Fibroblast of lung (primary cell): ENCODE results near the gene CCL17. TPM values are rescaled to one million over a fixed set of nuclear protein-coding genes. Genes with fewer than 3 reads are reported as not detected.

Experiments
- DNase-seq, 2 donors: peaks; one replicate each; pipeline versions ENCODE4 v3.0.0 to v3.0.0-alpha.2; 2010; ENCODE audit warnings: low read depth in 2 of 2
- H2AFZ ChIP-seq: 2 replicates; pipeline ENCODE4 v1.5.1; 2012; ENCODE audit warnings: low read length, control low read depth, inconsistent platforms
- H3K27ac ChIP-seq: 2 replicates; pipeline ENCODE4 v1.5.1; 2011; ENCODE audit warnings: low read length, control low read depth; ENCODE audit not compliant: insufficient read depth
- H3K27me3 ChIP-seq: 2 replicates; pipeline ENCODE4 v1.5.1; 2011; ENCODE audit warnings: mild to moderate bottlenecking, low read length; ENCODE audit not compliant: control insufficient read depth, insufficient read depth
- H3K36me3 ChIP-seq: 2 replicates; pipeline ENCODE4 v1.5.1; 2011; ENCODE audit warnings: low read length; ENCODE audit not compliant: control insufficient read depth, insufficient read depth
- H3K4me1 ChIP-seq: 2 replicates; pipeline ENCODE4 v1.5.1; 2011; ENCODE audit warnings: low read length; ENCODE audit not compliant: control insufficient read depth, insufficient read depth; ENCODE audit errors: extremely low read depth
- H3K4me2 ChIP-seq: 2 replicates; pipeline ENCODE4 v1.5.1; 2011; ENCODE audit warnings: low read length, control low read depth; ENCODE audit not compliant: insufficient read depth; ENCODE audit errors: extremely low read depth
- H3K4me3 ChIP-seq, 4 experiments: fragments of 200-600 bp in 1 of 4; sonication (generic) in 1 of 4; replicated peaks in 1 of 4; 2 replicates each; pipeline ENCODE4 v1.5.1; 2011 to 2016; ENCODE audit warnings: low read length in 4 of 4, low read depth in 3 of 4, mild to moderate bottlenecking in 3 of 4, control low read depth in 2 of 4, inconsistent platforms in 1 of 4, mixed read lengths in 1 of 4; ENCODE audit not compliant: insufficient read depth in 1 of 4; ENCODE audit errors: control extremely low read depth in 1 of 4
- H3K79me2 ChIP-seq: 2 replicates; pipeline ENCODE4 v1.5.1; 2012; ENCODE audit warnings: mild to moderate bottlenecking, low read length, inconsistent platforms; ENCODE audit not compliant: control insufficient read depth, insufficient read depth
- H3K9ac ChIP-seq: 2 replicates; pipeline ENCODE4 v1.5.1; 2011; ENCODE audit warnings: mild to moderate bottlenecking, low read length, control low read depth; ENCODE audit not compliant: insufficient read depth
- H3K9me3 ChIP-seq: 2 replicates; pipeline ENCODE4 v1.5.1; 2012; ENCODE audit warnings: low read depth, low read length; ENCODE audit not compliant: control insufficient read depth, insufficient read depth
- H4K20me1 ChIP-seq: 2 replicates; pipeline ENCODE4 v1.5.1; 2011; ENCODE audit warnings: low read length; ENCODE audit not compliant: control insufficient read depth, insufficient read depth; ENCODE audit errors: extremely low read depth
- CTCF ChIP-seq, 2 donors: IDR thresholded peaks in 1 of 2; conservative IDR thresholded peaks in 1 of 2; 1 replicate in 1 of 2; 2 replicates in 1 of 2; pipeline ENCODE4 v1.5.1; 2011 to 2012; ENCODE audit warnings: low read length in 2 of 2, control low read depth in 1 of 2, inconsistent platforms in 1 of 2, low read depth in 1 of 2, mild to moderate bottlenecking in 1 of 2
- EZH2 ChIP-seq: IDR thresholded peaks from 2 replicates; pipeline ENCODE4 v1.5.1; 2012; ENCODE audit warnings: low read length, control low read depth, mild to moderate bottlenecking; ENCODE audit errors: missing control alignments
- polyA plus RNA-seq, 2 donors: library from polyadenylated mRNA; depleted of rRNA in 1 of 2; stranded (reverse) in 1 of 2; unstranded in 1 of 2; fragments of >200 nt; gene quantifications; 2 replicates each; pipeline ENCODE4 v1.2.1, GENCODE V29; 2011 to 2012; ENCODE audit warnings: missing spikeins in 1 of 2
- total RNA-seq: library from RNA; depleted of rRNA; stranded (reverse); fragments of >200 nt; gene quantifications from 2 replicates; pipeline ENCODE4 v1.2.1, GENCODE V29; 2014

CCL17 gene
- total and polyA plus RNA-seq, 2 donors (not counting 1 experiment from before 2014, with no cell fraction given), result not detected

GRCh38 chr16:57391708-57392107, 12.9 kb upstream of the CCL17 start:
- no peak for TF ChIP-seq EZH2
- TF ChIP-seq CTCF (conservative IDR thresholded peaks at IDR 0.05 in 1 of 2, IDR thresholded peaks at IDR 0.05 in 1 of 2; ENCODE audit: low read depth in 1 of 2, low read length in 2 of 2), result no peak
- H3K36me3 ChIP-seq, result no peaks in the 10 kb centered on the region
- no peaks in the 10 kb centered on the region for H3K9me3 ChIP-seq
- H3K4me3 ChIP-seq, result no peak overlapping the region
- no peak overlapping the region for H2AFZ ChIP-seq
- DNase-seq, result no peak
- no peaks in the 10 kb centered on the region for H3K4me1 ChIP-seq
- H3K4me2 ChIP-seq, result no peak overlapping the region
- peaks cover 4% of the 10 kb centered on the region for H3K27me3 ChIP-seq
- no peaks in the 10 kb centered on the region for H3K79me2 ChIP-seq
- H3K9ac ChIP-seq, result no peak overlapping the region
- H3K27ac ChIP-seq, result no peak overlapping the region
- H4K20me1 ChIP-seq, result no peaks in the 10 kb centered on the region

GRCh38 chr16:57392694-57393093, 11.9 kb upstream of the CCL17 start:
- H3K27me3 ChIP-seq, result peaks cover 4% of the 10 kb centered on the region
- H3K4me3 ChIP-seq, result no peak overlapping the region
- no peak for DNase-seq
- H3K27ac ChIP-seq, result no peak overlapping the region
- no peaks in the 10 kb centered on the region for H3K9me3 ChIP-seq
- no peaks in the 10 kb centered on the region for H3K4me1 ChIP-seq
- no peak overlapping the region for H3K4me2 ChIP-seq
- H3K36me3 ChIP-seq, result no peaks in the 10 kb centered on the region
- no peaks in the 10 kb centered on the region for H3K79me2 ChIP-seq
- H3K9ac ChIP-seq, result no peak overlapping the region
- no peak for TF ChIP-seq CTCF (conservative IDR thresholded peaks at IDR 0.05 in 1 of 2, IDR thresholded peaks at IDR 0.05 in 1 of 2; ENCODE audit: low read depth in 1 of 2, low read length in 2 of 2)
- TF ChIP-seq EZH2, result no peak
- H4K20me1 ChIP-seq, result no peaks in the 10 kb centered on the region
- H2AFZ ChIP-seq, result no peak overlapping the region

- peak in 1 of 2 donors; percentile 15 for DNase-seq
- Histone ChIP-seq H3K79me2 (no peaks in the 10 kb centered on the region), H3K4me3 (no peak overlapping the region), H3K4me1 (no peaks in the 10 kb centered on the region), H3K36me3 (no peaks in the 10 kb centered on the region), H2AFZ (no peak overlapping the region), H3K27ac (no peak overlapping the region), H3K27me3 (peaks cover 4% of the 10 kb centered on the region), H3K9ac (no peak overlapping the region), H4K20me1 (no peaks in the 10 kb centered on the region), H3K9me3 (no peaks in the 10 kb centered on the region), H3K4me2 (no peak overlapping the region)
- TF ChIP-seq CTCF (conservative IDR thresholded peaks at IDR 0.05 in 1 of 2, IDR thresholded peaks at IDR 0.05 in 1 of 2; ENCODE audit: low read depth in 1 of 2, low read length in 2 of 2) (no peak), EZH2 (no peak)
These were observed 10.1 kb upstream of the CCL17 start for GRCh38 chr16:57394444-57394843.
